ENCODE measurements around the gene INTS4.
"Not testable (repeated sequence)": the region's sequence is repeated elsewhere in the genome, so short reads cannot be mapped to it uniquely, and the experiment has no call there.

INTS4 gene

GRCh38 chr11:77884186-77884828, 110.2 kb downstream of the INTS4 start:
- in situ Hi-C loops (cut with MboI; ENCODE audit: low pct_unique_long_range_greater_than_20kb, low sequenced_read_pairs, unreplicated experiment) = no loop called here
- no peak for DNase-seq (ENCODE audit: low spot score)
- TF ChIP-seq CTCF (IDR thresholded peaks at IDR 0.05; ENCODE audit: extremely low read depth, insufficient read depth, missing control alignments) = no peak

- in situ Hi-C loops (cut with MboI; ENCODE audit: low pct_unique_long_range_greater_than_20kb, low sequenced_read_pairs, unreplicated experiment) = no loop called here
- no peak for DNase-seq (ENCODE audit: low spot score)
- no peak for TF ChIP-seq CTCF (IDR thresholded peaks at IDR 0.05; ENCODE audit: extremely low read depth, insufficient read depth, missing control alignments)
These were observed 110.7 kb downstream of the INTS4 start for GRCh38 chr11:77883775-77884174.

- TF ChIP-seq CTCF (IDR thresholded peaks at IDR 0.05; ENCODE audit: extremely low read depth, insufficient read depth, missing control alignments) = no peak
- DNase-seq (ENCODE audit: low spot score) = no peak
- in situ Hi-C loops (cut with MboI; ENCODE audit: low pct_unique_long_range_greater_than_20kb, low sequenced_read_pairs, unreplicated experiment) = no loop called here
These were observed 112.1 kb downstream of the INTS4 start for GRCh38 chr11:77882396-77882795.

GRCh38 chr11:77879218-77879617, 115.2 kb downstream of the INTS4 start:
- TF ChIP-seq CTCF (IDR thresholded peaks at IDR 0.05; ENCODE audit: extremely low read depth, insufficient read depth, missing control alignments) = no peak
- in situ Hi-C loops (cut with MboI; ENCODE audit: low pct_unique_long_range_greater_than_20kb, low sequenced_read_pairs, unreplicated experiment) = no loop called here
- no peak for DNase-seq (ENCODE audit: low spot score)

GRCh38 chr11:77878247-77878646, 116.2 kb downstream of the INTS4 start:
- DNase-seq (ENCODE audit: low spot score); in situ Hi-C loops (cut with MboI; ENCODE audit: low pct_unique_long_range_greater_than_20kb, low sequenced_read_pairs, unreplicated experiment): not testable (repeated sequence)

GRCh38 chr11:77876045-77876444, 118.4 kb downstream of the INTS4 start:
- in situ Hi-C loops (cut with MboI; ENCODE audit: low pct_unique_long_range_greater_than_20kb, low sequenced_read_pairs, unreplicated experiment) = no loop called here
- no peak for DNase-seq (ENCODE audit: low spot score)
- no peak for TF ChIP-seq CTCF (IDR thresholded peaks at IDR 0.05; ENCODE audit: extremely low read depth, insufficient read depth, missing control alignments)

GRCh38 chr11:77874206-77874605, 120.3 kb downstream of the INTS4 start:
- no peak for TF ChIP-seq CTCF (IDR thresholded peaks at IDR 0.05; ENCODE audit: extremely low read depth, insufficient read depth, missing control alignments)
- in situ Hi-C loops (cut with MboI; ENCODE audit: low pct_unique_long_range_greater_than_20kb, low sequenced_read_pairs, unreplicated experiment) = no loop called here
- DNase-seq (ENCODE audit: low spot score) = no peak

Data from GM13977 (cell line).